RWPE2 (cell line): ENCODE data around the gene KRT39.

Source experiments
- ATAC-seq: fragments of 200-7000 bp; cut with Tn5 transposase; 3 replicates; pipeline ENCODE4 v1.9.1; 2021; ENCODE audit warnings: low read depth
- DNase-seq: peaks from one replicate; pipeline ENCODE4 v3.0.0-alpha.2; 2020; ENCODE audit warnings: low spot score
- H3K27ac ChIP-seq: fragments of 450-650 bp; 2 replicates; pipeline ENCODE4 v1.5.1; 2017; ENCODE audit warnings: mild to moderate bottlenecking; ENCODE audit not compliant: poor library complexity, severe bottlenecking
- H3K27me3 ChIP-seq: fragments of 250-450 bp; sonication (Bioruptor Pico); 2 replicates; pipeline ENCODE4 v1.5.1; 2021; ENCODE audit warnings: mild to moderate bottlenecking, moderate library complexity; ENCODE audit not compliant: insufficient read depth, poor library complexity, severe bottlenecking
- H3K36me3 ChIP-seq: fragments of 250-450 bp; sonication (Bioruptor Pico); 2 replicates; pipeline ENCODE4 v1.5.1; 2020; ENCODE audit warnings: low read depth, mild to moderate bottlenecking, moderate library complexity
- H3K4me1 ChIP-seq: fragments of 250-450 bp; sonication (Bioruptor Pico); 2 replicates; pipeline ENCODE4 v1.5.1; 2021; ENCODE audit warnings: mild to moderate bottlenecking, moderate library complexity; ENCODE audit not compliant: insufficient read depth, poor library complexity, severe bottlenecking
- H3K4me3 ChIP-seq: fragments of 250-450 bp; sonication (Bioruptor Pico); 2 replicates; pipeline ENCODE4 v1.5.1; 2021; ENCODE audit warnings: mild to moderate bottlenecking, moderate library complexity; ENCODE audit not compliant: severe bottlenecking
- H3K9me3 ChIP-seq: fragments of 250-450 bp; sonication (Bioruptor Pico); 2 replicates; pipeline ENCODE4 v1.5.1; 2021; ENCODE audit warnings: mild to moderate bottlenecking, moderate library complexity; ENCODE audit not compliant: severe bottlenecking
- TF ChIP-seq, protein P1 (sequence below): fragments of 450-650 bp; IDR thresholded peaks from one replicate; pipeline ENCODE4 v1.5.1; 2017; ENCODE audit warnings: mild to moderate bottlenecking, moderate library complexity; ENCODE audit not compliant: poor library complexity, severe bottlenecking

KRT39 gene

DNA sequence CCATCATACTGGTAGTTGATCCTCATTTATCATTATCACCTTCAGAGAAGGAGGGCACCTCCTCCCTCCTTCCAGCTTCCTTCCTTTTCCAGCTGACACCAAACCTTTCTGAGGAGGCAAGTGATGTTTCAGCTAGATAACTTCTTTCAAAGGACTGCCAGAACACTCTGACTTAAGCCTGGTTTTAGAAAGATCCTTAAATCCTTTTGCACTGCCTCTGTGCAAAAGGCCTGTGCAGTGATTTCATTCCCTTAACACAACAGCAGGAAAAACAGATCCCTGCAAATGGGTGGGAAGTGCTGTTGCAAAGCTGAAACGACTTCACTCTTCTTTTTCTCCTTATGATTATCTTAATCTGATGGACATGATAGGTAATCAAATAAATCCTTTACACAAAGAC is 22.2 kb downstream of the KRT39 start:
- no peak for ATAC-seq
- DNase-seq, result no peak
- no peaks in the 10 kb centered on the region for H3K27me3 ChIP-seq

DNA sequence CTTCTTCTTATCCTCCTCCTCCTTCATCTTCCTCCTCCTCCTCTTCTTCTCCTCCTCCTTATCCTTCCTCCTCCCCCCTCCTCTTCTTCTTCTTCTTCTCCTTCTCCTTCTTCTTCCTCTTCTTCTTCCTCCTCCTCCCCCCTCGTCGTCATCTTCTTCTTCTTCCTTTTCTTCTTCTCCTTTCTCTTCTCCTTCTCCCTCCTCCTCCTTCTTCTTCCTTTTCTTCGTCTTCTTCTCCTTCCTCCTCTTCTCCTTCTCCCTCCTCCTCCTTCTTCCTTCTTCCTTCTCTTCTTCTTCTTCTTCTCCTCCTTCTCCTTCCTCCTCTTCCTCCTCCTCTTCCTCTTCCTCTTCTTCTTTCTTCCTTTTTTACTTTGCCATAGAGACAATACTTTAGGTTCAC is 24.2 kb downstream of the KRT39 start:
- TF ChIP-seq, protein P1, sequence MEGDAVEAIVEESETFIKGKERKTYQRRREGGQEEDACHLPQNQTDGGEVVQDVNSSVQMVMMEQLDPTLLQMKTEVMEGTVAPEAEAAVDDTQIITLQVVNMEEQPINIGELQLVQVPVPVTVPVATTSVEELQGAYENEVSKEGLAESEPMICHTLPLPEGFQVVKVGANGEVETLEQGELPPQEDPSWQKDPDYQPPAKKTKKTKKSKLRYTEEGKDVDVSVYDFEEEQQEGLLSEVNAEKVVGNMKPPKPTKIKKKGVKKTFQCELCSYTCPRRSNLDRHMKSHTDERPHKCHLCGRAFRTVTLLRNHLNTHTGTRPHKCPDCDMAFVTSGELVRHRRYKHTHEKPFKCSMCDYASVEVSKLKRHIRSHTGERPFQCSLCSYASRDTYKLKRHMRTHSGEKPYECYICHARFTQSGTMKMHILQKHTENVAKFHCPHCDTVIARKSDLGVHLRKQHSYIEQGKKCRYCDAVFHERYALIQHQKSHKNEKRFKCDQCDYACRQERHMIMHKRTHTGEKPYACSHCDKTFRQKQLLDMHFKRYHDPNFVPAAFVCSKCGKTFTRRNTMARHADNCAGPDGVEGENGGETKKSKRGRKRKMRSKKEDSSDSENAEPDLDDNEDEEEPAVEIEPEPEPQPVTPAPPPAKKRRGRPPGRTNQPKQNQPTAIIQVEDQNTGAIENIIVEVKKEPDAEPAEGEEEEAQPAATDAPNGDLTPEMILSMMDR, result no peak
- no peak for DNase-seq

More for the DNA sequence above, 22.2 kb downstream of the KRT39 start:
- TF ChIP-seq, protein P1, result no peak
- H3K4me3 ChIP-seq, result no peak overlapping the region
- no peak overlapping the region for H3K27ac ChIP-seq
- no peaks in the 10 kb centered on the region for H3K9me3 ChIP-seq
- no peaks in the 10 kb centered on the region for H3K36me3 ChIP-seq
- H3K4me1 ChIP-seq, result no peaks in the 10 kb centered on the region

DNA sequence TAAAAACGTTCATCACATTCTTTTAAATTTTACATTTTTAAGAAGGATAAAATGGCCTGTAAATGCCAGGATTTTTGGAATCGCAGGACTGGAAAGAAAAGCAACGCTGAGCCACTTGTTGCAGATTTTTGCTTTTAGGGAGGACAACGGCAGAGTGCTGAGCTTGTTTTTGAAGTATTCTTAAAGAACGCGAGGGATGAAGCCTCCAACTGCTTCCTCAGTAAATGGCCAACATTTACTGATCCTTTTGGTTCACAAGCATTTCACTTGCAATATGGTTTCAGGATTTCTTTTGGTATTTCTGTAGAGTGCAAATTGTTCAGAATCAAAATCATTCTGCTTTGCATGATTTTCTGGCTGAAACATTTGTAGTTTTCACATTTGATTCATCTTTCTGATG is 26.5 kb downstream of the KRT39 start:
- H3K4me1 ChIP-seq, result peaks cover 9% of the 10 kb centered on the region
- TF ChIP-seq, protein P1, result no peak
- H3K4me3 ChIP-seq, result no peak overlapping the region
- no peaks in the 10 kb centered on the region for H3K27me3 ChIP-seq
- H3K36me3 ChIP-seq, result no peaks in the 10 kb centered on the region
- H3K9me3 ChIP-seq, result no peaks in the 10 kb centered on the region
- no peak overlapping the region for H3K27ac ChIP-seq
- ATAC-seq, result no peak
- DNase-seq, result no peak

More for the DNA sequence above, 24.2 kb downstream of the KRT39 start:
- Histone ChIP-seq H3K4me3 (no peak overlapping the region), H3K36me3 (no peaks in the 10 kb centered on the region), H3K27ac (no peak overlapping the region), H3K4me1 (peaks cover under 1% of the 10 kb centered on the region), H3K9me3 (no peaks in the 10 kb centered on the region), H3K27me3 (no peaks in the 10 kb centered on the region)
- ATAC-seq, result no peak

DNA sequence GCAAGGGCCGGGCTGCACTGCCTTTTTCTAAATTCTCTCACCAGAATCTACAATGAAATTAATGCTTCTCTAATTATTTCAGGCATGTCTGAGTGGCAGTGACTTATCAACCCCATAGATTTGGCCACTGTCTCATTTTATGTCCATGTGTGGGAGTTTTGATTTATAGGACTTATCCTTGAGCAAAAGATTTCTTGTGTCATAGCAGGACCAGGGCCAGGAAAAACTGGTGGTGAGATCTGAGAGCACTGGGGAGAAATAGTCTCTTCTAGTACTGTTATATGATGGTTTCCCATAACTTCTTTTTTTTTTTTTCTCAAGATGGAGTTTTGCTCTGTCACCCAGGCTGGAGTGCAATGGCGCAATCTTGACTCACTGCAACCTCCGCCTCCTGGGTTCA is 27.8 kb downstream of the KRT39 start:
- TF ChIP-seq, protein P1, result no peak
- Histone ChIP-seq H3K9me3 (no peaks in the 10 kb centered on the region), H3K4me3 (no peak overlapping the region), H3K36me3 (no peaks in the 10 kb centered on the region), H3K27ac (no peak overlapping the region), H3K4me1 (peaks cover 9% of the 10 kb centered on the region), H3K27me3 (no peaks in the 10 kb centered on the region)
- DNase-seq, result no peak
- no peak for ATAC-seq

DNA sequence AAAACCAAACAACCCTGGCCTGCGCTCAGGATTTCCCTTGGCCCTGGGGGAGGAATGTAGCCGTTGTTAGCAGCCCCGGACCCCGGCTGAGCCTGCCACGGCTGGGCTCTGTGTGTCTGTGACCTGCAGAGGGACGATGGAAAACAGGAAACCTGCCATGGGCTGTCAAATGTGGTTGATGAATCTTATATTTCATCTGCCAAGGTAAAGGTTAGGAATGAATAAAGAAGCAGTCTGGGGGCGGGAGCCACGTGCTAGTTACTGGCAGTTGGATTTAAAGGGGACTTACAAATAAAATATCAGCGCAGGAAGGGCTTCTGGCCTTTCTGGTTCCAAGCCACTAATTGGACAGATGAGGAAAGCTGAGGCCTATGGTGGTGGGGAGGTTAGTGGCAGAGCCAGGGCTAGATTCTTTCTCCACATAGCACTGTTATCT is 29.3 kb downstream of the KRT39 start, which contains the start of gene KRT23:
KRT23 (minus strand) TSS at position 263 of the 436 bp plus-strand sequence. CDS start 1,043 bp downstream, outside the sequence.
- Histone ChIP-seq H3K9me3 (no peaks in the 10 kb centered on the region), H3K27me3 (no peaks in the 10 kb centered on the region), H3K27ac (no peak within 1 kb of the TSS), H3K4me3 (no peak within 1 kb of the TSS), H3K36me3 (no peaks in the 10 kb centered on the region), H3K4me1 (peaks cover 9% of the 10 kb centered on the region)
- TF ChIP-seq, protein P1, result no peak
- DNase-seq (no peak), ATAC-seq (no peak)
